GM18519 (cell line): Measurements from ENCODE around the gene MAP3K19.
"Not testable (repeated sequence)": the region's sequence is repeated elsewhere in the genome, so short reads cannot be mapped to it uniquely, and the experiment has no call there.

Experiments used
- ATAC-seq: cut with Tn5 transposase; IDR thresholded peaks from one replicate; pipeline ENCODE4 v1.9.1; 2021; ENCODE audit warnings: mild to moderate bottlenecking, moderate library complexity; ENCODE audit not compliant: unreplicated experiment, low FRiP score

Gene MAP3K19

DNA sequence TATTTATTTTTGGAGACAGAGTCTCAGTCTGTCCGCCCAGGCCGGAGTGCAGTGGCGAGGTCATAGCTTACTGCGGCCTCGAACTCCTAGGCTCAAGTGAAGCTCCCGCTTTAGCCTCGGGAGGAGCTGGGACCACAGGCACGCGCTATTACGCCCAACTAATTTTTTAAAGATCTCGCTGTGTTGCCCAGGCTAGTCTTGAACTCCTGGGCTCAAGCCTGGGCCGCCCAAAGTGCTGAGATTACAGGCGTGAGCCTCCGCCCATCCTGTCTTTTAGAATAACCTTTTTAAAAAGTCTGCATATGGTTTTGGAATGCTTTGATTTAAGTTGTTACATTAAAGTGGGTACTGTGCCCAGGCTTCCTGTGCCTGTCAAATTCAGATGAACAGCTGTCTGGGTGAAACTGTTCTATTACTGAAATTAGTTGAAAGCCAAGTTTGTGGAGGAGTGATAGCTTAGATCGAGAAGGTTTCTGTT lies 5.8 kb upstream of the MAP3K19 start:
- ATAC-seq = no peak

DNA sequence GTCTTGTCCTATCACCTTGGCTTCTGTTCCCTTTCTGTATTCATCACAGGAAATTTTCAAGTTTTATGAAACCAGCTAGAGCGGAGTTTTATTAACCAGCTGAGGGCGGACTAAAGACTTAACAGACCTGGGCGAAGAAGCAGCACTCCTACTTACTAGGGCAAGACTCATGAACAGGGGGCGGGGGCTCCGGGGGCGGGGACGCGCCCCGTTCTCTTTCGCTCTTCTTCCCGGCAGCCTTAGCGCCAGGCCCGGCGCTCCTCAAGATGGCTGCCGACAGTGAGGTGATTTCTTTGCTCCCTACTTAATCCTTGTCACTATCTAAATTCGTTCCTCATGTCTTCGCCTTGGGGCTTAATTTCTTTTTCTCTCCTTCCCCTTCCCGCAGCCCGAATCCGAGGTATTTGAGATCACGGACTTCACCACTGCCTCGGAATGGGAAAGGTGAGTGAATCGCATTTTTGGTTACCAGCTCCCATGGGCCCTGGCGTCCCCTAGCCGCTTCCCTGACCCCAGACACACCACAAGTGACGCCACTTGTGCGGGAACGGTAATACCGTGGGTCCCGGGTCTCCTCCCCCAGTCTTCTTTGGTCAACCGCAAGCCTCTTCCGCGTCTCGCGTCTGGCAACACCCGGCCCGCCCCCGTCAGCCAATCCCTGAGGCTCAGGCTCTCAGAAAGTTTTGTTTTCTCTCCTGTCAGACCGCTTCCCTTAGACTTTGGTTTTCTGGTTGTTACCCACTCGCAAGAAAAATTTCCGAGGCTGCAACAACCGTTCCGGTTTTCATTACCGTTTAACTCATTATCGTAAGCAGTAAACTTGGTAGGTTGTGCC lies 5.0 kb upstream of the MAP3K19 start, which contains the start of gene RAB3GAP1:
TSS of gene RAB3GAP1 (plus strand) at position 251 of the 835 bp plus-strand sequence. CDS start at position 267, 16 bp downstream.
- ATAC-seq = peak; percentile 80

DNA sequence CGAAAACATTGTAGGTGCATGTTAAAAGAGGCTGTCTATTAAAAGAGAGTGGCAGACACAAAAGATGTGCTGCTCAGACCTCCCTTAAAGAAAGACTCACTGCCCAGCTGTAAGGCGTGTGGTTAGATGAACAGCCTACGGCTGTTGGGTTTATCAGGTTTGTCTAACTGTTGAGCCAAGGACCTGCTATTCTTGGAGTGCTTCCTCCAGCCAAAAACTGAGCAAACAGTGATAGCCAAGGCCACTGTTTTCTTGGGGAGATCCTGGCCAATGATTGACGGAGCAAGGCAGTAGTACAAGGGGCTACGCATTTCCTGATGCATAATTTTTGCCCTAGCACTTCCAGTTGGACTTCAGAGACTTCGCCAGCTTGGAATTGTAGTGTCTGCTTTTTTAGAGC lies 3.4 kb upstream of the MAP3K19 start:
- no peak for ATAC-seq

DNA sequence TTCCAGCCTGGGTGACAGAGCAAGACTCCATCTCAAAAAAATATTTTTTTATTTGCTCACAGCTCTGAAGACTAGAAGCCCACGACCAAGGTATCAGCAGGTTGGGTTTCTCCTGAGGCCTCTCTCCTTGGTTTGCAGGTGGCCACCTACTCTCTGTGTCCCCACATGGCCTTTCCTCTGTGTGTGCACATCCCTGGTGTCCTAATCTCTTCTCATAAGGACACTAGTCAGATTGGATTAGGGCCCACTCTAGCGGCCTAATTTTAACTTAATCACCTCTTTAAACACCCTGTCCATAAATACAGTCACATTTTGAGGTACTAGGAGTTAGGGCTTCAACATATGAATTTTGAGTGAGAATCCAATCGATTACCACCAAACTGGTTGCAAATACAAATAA lies 2.9 kb upstream of the MAP3K19 start:
- no peak for ATAC-seq

DNA sequence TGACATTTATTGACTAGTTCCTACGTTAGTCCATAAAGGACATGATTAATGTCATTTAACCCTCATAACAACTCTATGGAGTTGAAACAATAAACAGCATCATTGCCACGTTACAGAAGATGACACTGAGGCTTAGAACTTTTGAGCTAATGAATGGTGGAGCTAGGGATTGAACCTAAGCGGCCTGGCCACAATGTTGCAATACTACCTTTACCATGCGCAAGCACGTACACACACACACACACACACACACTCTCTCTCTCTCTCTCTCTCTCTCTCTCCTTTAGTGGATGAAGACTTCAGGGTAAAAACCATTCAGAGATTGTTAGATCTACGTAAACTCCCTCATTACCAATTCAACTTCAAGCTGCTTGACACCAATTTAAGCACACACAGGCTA lies 875 bp upstream of the MAP3K19 start:
- ATAC-seq = no peak

DNA sequence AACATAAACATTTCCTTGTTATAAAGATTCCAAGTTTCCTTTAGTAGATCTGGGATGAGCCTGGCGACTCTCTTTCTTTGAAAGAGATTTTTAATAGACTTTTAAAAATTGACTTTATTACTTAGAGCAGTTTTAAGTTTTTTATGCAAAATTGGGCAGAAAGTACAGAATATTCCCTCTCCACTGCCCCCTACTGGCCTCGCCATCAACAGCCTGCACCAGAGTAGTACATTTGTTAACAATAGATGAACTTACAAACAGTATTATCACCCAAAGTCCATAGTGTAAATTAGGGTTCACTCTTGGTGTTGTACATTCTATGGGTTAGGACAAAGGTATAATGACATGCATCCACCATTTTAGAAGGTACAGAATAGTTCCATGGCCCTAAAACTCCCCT lies 3.9 kb downstream of the MAP3K19 start:
- no peak for ATAC-seq

DNA sequence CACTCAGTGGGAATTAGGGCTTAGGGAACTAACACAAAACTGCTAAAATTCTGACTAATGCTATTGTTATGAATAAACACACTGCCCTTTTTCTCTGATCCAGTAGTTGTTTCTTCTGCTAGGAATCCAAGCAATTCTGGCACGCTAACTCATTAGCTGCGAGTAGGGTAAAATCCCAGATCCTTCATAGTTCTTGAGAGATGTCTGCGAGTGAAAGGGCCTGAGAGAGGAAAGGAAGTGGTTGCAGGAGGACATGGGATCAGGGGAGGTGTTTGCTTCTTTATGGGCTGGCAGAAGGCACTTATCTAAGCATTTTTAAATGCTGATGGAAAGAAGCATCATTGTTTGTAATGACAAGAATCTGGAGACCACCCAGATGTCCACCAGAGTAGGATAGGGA lies 9.4 kb downstream of the MAP3K19 start:
- ATAC-seq = no peak

DNA sequence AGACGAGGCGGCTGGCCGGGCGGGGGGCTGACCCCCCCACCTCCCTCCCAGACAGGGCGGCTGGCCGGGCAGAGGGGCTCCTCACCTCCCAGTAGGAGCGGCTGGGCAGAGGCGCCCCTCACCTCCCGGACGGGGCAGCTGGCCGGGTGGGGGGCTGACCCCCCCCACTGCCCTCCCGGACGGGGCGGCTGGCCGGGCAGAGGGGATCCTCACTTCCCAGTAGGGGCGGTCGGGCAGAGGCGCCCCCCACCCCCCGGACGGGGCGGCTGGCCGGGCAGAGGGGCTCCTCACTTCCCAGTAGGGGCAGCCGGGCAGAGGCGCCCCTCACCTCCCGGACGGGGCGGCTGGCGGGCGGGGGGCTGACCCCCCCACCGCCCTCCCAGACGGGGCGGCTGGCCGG lies 14.0 kb downstream of the MAP3K19 start:
- not testable (repeated sequence) for ATAC-seq

DNA sequence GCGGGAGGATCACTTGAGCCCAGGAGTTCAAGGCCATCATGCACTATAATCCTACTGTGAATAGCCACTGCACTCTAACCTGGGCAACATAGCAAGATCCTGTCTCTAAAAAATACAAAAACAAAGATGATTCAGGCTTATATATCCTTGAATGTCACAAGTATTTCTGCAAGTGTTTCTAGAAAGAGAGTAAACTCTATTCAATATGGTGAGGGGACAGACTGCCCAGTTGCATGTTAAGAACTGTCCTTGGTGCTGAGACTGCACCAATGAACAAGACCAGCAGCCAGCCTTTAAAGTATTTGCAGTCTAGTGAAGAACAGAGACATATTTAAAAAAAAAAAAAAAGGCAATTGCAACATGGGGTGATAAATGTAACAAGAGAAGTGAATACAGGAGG lies 16.4 kb downstream of the MAP3K19 start:
- no peak for ATAC-seq

DNA sequence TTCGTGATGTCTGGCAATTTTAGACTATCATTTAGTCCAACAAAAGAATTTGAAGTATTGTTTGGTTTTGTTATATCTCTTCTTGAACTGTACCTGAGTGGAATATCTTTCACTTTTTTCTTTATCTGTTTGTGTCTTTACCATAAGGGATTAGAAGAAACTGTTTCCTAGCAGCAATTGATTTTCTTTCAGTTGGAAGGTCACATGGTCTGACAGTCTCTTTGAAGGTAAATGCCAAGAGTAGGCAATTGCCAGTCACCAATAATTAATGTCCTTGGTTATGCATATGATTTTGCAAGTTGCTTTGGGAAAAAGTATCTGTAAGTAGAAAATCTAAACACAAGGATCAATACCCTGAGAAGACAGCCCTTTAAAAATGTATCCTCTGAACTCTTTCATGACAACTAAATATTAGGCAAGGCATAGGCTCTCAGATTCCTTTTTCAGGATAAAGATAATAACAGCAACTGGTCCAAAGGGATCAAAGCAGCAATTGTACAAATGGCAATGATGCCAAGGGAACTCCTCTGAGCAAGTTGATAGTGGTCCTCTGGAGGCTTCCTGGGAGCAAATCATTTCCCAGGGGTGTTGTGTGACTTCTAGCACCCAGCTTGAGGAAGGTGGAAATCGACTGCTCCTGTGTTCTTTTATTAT lies 17.6 kb downstream of the MAP3K19 start:
- no peak for ATAC-seq

DNA sequence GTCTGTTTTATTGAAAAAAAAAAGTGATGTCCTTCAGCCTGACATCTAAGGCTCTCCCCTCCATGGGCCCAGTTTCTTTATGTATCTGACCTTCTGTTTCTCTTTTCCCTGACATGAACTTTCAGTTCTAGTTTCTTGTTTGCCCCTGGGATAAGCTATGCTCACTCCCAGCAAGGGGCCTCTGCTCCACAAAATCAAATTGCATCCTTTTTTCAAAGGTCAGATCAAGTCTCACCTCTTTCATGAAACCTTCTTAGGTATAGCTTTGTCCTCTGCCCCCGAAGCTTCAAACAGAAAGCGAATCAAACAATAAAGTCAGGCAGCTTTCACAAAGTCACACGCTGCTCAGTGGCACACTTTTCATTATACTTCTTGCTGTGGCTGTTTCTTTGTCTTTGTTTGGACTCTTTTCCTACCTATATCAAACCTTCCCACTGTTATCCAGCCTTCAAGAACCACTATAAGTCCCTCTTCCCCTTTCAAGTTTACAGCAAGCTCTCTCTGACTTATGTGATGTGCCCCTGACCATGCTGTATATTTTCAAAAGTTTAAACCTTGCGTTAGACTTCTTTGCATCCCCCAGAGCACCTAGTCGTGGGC lies 23.3 kb downstream of the MAP3K19 start:
- no peak for ATAC-seq

DNA sequence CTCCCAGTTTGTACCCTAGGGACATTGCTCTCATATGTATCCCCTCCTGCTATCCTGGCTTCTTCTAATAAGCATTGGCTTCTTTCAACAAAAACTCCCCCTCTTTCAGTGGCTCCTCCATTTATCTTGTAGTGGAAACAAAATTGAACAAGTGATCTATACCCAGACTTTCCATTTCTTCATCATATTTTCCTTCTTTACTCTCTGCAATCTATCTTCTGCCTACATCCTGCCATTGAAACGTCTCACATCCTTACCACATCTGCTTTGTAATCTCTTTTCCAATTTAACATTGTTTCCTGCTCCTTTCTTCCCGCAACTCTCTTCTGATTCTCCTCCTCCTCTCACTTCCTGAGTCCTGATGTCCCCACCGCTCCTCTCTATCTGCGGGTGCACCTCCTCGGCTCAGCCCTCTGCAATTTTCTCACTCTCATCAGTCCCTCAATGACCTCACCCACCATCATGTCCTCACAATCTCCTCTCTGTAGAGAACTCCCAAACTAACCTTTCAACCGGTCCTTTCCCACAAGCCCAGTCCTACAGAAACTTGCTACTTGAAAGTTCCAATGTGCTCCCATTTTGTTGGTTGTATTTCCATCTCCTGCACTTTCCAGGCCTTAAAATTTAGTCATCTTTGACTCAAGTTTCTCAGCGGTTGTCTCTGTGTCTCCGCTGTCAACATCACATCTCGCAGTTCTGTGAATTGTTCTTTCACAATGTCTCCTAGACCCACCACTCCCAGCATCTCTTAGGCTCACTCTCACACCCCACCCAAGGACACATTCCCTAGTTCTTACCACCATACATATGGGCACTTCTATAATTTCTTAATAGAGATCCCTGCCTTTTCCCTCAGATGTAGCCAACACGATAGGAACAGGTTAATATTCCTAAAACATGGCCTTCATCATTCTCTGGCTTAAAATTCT lies 24.0 kb downstream of the MAP3K19 start:
- ATAC-seq = no peak

DNA sequence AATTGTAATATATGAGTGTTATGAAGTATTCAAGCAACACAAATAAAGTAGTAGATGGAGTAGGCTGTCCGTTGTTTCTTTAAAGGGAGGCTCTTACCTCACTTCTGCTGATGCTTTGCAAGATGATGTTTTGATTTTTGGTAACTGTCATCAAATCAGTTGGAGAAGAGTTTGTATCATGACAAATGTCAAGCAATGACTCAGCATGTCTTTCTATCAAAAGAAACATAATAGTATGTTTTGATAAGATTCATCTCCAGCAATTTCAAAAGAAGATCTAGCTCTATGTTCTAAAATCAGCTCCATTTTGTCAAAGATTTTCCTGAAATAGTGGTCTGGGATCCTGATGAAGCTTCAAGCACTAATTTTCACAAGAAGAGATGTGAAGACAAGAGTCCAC lies 25.6 kb downstream of the MAP3K19 start:
- no peak for ATAC-seq

DNA sequence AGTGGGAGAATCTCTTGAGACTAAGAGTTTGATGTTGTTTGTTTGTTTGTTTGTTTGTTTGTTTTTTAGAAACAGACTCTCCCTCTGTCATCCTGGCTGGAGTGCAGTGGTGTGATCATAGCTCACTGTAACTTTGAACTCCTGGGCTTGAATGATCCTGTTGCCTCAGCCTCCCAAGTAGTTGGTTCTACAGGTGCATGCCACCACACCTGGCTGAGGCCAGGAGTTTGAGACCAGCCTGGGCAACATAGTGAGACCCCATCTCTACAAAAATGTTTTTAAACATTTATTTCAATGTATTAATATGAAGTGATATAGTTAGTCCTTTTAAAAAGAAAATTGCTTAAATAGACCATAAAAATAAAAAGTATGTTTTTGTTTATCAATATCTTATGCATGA lies 35.6 kb downstream of the MAP3K19 start:
- no peak for ATAC-seq

DNA sequence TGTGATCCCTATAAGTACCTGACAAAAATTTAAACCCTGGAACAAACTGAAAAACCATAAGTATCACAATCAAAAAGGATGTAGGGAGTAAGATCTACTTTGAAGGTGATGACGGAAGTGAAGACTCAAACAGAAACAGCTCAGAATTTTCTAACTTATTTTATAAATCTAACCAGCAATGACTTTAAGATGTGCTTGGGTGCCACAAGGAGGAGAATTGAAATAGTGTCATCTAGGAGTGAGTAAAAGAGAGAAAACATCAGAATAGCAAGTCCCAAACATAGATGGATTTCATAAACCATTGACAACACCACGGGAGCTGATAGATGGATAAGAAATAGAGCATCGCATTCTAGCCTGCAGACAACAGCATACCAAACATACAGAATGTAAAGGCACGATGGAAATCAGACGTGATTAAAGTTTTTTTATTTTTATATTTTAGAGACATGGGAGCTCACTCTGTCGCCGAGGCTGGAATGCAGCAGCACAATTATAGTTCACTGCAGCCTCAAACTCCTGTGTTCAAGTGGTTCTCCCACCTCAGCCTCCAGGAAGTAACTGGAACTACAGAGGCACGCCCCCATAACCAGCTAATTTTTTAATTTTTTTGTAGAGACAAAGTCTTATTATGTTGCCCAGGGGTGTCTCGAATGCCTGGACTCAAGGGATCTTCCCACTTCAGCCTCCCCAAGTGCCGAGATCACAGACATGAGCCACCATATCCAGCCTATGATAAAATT lies 36.9 kb downstream of the MAP3K19 start:
- ATAC-seq = no peak

DNA sequence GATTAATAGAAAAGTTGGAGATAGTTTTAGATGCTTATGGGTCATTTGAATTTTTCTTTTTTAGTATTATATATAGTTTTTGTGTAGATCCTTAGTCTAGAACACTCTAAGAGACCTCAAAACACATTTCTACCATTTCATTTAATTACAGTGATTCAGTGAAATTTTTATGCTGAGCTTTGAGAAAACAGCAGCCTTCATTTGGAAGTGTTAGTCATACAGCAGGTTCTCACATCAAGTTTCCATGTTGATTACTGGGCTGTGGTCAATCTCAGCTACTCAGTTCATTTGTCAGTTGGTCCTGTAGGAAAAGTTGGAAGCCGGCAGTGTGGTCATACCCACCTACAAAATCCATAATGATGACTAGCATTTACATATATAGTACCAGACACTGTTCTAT lies 37.9 kb downstream of the MAP3K19 start:
- ATAC-seq = no peak

DNA sequence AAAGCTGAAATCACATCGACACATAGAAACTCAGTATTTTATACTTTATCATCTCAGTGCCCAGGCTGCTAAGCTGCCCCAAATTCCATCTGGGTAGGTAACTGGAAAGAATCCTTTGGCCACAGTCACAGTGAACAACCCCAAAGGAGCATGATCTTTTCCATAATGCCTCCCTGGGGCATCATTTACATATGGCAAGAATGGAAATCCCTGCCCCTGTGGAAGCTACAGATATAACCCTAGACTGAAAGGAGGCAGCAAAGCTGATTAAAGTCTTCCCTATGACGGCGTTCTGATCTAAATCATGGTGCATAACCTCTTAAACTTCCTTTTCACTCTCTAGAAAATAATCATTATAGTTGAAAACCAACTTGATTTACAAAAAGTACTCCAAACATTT lies 41.5 kb downstream of the MAP3K19 start:
- ATAC-seq = no peak

DNA sequence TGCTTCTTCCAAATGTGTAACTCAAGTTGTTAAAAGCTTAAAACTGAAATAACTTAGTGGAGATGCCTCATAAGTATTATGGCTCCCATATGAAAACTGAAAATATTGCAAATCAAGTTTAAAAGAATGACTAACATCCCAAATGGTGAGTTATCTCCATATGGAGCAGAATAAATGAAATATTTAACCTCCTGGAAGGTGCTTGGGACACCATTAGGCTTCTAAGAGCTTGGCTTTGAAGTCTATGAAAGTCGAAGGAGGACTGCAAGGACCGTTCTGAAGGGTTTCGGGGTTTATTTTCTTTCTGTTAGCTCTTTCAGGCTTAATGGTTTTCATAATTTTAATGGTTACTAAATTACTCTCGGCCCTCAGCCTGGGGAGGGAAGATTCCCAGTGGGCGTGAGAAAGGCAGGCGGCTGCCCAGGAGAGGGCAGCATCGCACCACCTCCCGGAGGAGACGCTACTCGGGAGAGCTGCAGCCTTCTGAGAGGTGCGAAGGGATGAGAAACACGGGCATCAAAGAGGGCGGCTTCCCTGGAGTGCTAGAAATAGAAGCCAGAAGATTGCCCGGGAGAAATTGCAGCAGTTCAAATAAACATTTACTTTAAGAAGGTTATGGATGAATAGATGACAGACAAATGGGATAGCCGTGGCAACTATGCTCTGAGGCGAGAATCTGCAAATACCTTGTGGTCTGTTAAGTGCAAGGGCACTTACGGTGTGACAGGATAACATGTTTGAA lies 43.1 kb downstream of the MAP3K19 start:
- peak; percentile 61 for ATAC-seq

DNA sequence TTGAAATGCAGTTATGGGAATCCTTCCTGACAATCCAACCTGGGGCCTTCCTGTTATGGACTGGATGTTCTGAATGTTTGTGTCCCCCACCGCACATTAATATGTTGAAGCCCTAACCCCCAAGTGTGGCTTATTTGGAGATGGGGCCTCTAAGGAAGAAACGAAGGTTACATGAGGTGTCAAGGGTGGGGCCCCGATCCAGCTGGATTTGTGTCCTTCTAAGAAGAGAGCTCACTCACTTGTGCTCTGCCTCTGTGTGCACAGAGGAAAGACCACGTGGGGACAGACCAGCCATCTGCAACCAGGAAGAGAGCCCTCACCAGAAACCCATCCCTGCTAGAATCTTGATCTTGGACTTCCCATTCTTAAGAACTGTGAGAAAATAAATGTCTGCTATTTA lies 44.4 kb downstream of the MAP3K19 start:
- no peak for ATAC-seq
